ENCODE measurements around the gene PRKAG1.

DNA sequence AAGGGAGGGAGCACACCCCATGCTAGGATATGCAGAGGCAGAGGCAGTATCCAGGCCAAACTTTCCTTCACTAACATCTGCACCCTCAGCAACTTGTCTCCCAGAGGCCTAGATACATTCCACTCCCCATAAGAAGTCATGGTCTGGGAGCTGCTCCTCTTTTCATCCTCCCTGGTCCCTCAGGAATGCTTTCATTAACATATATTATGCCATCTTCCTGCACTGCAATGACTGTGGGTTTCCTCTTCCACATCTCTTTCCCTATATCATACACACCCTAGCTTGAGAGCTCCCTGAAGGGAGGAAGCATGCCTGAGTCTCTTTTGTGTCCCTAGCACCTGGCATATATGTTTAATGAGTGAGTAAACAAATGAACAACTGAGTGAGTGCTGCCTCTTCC is 28.0 kb downstream of the PRKAG1 start:
- TF ChIP-seq, protein P1, sequence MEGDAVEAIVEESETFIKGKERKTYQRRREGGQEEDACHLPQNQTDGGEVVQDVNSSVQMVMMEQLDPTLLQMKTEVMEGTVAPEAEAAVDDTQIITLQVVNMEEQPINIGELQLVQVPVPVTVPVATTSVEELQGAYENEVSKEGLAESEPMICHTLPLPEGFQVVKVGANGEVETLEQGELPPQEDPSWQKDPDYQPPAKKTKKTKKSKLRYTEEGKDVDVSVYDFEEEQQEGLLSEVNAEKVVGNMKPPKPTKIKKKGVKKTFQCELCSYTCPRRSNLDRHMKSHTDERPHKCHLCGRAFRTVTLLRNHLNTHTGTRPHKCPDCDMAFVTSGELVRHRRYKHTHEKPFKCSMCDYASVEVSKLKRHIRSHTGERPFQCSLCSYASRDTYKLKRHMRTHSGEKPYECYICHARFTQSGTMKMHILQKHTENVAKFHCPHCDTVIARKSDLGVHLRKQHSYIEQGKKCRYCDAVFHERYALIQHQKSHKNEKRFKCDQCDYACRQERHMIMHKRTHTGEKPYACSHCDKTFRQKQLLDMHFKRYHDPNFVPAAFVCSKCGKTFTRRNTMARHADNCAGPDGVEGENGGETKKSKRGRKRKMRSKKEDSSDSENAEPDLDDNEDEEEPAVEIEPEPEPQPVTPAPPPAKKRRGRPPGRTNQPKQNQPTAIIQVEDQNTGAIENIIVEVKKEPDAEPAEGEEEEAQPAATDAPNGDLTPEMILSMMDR (IDR thresholded peaks at IDR 0.05) = no peak
- TF ChIP-seq CHD2 (IDR thresholded peaks at IDR 0.05; ENCODE audit: low read length, partially characterized antibody) = no peak
- TF ChIP-seq TP53 (CRISPR knock-in tag; IDR thresholded peaks at IDR 0.05) = no peak
- no peak for TF ChIP-seq MYC (IDR thresholded peaks at IDR 0.05; ENCODE audit: borderline replicate concordance, low read length)
- TF ChIP-seq EP300 (IDR thresholded peaks at IDR 0.05) = no peak
- TF ChIP-seq, protein P2, sequence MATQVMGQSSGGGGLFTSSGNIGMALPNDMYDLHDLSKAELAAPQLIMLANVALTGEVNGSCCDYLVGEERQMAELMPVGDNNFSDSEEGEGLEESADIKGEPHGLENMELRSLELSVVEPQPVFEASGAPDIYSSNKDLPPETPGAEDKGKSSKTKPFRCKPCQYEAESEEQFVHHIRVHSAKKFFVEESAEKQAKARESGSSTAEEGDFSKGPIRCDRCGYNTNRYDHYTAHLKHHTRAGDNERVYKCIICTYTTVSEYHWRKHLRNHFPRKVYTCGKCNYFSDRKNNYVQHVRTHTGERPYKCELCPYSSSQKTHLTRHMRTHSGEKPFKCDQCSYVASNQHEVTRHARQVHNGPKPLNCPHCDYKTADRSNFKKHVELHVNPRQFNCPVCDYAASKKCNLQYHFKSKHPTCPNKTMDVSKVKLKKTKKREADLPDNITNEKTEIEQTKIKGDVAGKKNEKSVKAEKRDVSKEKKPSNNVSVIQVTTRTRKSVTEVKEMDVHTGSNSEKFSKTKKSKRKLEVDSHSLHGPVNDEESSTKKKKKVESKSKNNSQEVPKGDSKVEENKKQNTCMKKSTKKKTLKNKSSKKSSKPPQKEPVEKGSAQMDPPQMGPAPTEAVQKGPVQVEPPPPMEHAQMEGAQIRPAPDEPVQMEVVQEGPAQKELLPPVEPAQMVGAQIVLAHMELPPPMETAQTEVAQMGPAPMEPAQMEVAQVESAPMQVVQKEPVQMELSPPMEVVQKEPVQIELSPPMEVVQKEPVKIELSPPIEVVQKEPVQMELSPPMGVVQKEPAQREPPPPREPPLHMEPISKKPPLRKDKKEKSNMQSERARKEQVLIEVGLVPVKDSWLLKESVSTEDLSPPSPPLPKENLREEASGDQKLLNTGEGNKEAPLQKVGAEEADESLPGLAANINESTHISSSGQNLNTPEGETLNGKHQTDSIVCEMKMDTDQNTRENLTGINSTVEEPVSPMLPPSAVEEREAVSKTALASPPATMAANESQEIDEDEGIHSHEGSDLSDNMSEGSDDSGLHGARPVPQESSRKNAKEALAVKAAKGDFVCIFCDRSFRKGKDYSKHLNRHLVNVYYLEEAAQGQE (IDR thresholded peaks at IDR 0.05) = no peak
- TF ChIP-seq MAZ (IDR thresholded peaks at IDR 0.05; ENCODE audit: borderline replicate concordance, low read depth, low read length) = no peak
- TF ChIP-seq, protein P3, sequence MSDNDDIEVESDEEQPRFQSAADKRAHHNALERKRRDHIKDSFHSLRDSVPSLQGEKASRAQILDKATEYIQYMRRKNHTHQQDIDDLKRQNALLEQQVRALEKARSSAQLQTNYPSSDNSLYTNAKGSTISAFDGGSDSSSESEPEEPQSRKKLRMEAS (IDR thresholded peaks at IDR 0.05) = no peak
- no peak for TF ChIP-seq POLR2A (IDR thresholded peaks at IDR 0.05; ENCODE audit: low read length)
- TF ChIP-seq CEBPB (IDR thresholded peaks at IDR 0.05) = no peak
- TF ChIP-seq, protein P4, sequence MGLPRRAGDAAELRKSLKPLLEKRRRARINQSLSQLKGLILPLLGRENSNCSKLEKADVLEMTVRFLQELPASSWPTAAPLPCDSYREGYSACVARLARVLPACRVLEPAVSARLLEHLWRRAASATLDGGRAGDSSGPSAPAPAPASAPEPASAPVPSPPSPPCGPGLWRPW (IDR thresholded peaks at IDR 0.05) = no peak

Measured in A549 (cell line).